Thyroid gland (tissue), 4 donors: ENCODE data around the gene A1CF.

Experiments used
- POLR2A ChIP-seq, 2 donors: fragments of 450-650 bp; IDR thresholded peaks; one replicate each; pipeline ENCODE4 v1.6.1; 2017; ENCODE audit warnings: antibody characterized with exemption in 2 of 2, mild to moderate bottlenecking in 2 of 2, moderate library complexity in 1 of 2
- TF ChIP-seq, protein P1 (sequence below), 6 experiments: fragments of 200-600 bp in 3 of 6; fragments of 450-650 bp in 3 of 6; sonication (generic) in 3 of 6; IDR thresholded peaks; one replicate each; pipeline ENCODE4 v1.5.1; 2016 to 2019; ENCODE audit warnings: antibody characterized with exemption in 6 of 6, mild to moderate bottlenecking in 2 of 6, inconsistent platforms in 1 of 6, moderate library complexity in 1 of 6

DNA sequence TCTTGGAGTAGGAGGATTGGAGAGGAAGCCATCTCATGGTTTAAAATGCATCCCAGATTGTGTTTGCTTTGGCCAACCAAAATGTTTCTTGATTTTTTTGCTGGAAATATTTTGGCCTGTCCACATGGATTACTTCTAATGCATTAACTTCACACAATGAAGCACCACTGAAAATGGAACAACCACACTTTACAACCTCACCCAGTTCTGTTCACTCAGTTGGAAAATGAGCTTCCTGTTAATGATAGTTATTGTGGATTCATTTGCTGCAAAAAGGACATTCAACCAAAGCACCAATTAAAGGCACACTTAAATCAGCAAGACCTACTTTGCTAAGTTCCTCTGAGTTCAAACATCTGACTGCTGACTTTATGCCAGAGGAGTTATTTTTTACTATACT is 11.3 kb upstream of the A1CF start:
- TF ChIP-seq POLR2A (IDR thresholded peaks at IDR 0.05), result no peak
- TF ChIP-seq, protein P1, sequence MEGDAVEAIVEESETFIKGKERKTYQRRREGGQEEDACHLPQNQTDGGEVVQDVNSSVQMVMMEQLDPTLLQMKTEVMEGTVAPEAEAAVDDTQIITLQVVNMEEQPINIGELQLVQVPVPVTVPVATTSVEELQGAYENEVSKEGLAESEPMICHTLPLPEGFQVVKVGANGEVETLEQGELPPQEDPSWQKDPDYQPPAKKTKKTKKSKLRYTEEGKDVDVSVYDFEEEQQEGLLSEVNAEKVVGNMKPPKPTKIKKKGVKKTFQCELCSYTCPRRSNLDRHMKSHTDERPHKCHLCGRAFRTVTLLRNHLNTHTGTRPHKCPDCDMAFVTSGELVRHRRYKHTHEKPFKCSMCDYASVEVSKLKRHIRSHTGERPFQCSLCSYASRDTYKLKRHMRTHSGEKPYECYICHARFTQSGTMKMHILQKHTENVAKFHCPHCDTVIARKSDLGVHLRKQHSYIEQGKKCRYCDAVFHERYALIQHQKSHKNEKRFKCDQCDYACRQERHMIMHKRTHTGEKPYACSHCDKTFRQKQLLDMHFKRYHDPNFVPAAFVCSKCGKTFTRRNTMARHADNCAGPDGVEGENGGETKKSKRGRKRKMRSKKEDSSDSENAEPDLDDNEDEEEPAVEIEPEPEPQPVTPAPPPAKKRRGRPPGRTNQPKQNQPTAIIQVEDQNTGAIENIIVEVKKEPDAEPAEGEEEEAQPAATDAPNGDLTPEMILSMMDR (IDR thresholded peaks at IDR 0.05), result no peak
